Heart left ventricle (tissue), 13 donors: ENCODE results near the gene OSMR.

Experiments
- CTCF ChIP-seq, 12 donors: fragments of 200-600 bp; sonication (generic) in 4 of 12; IDR thresholded peaks; one replicate each; pipeline versions ENCODE4 v1.5.0 to v1.8.0; 2018 to 2022; ENCODE audit warnings: antibody characterized with exemption in 12 of 12, mild to moderate bottlenecking in 5 of 12
- POLR2A ChIP-seq, 2 donors: fragments of 450-650 bp; IDR thresholded peaks; one replicate each; pipeline ENCODE4 v1.6.1; 2017; ENCODE audit warnings: antibody characterized with exemption in 2 of 2, mild to moderate bottlenecking in 2 of 2, moderate library complexity in 2 of 2
- donor health status: ischemic (EF 13 %, LVEDD 7.1; RV severe dilation, severe dysfunction).
- donor health status: DM: no; HTN: yes; CAD: no.
- donor health status: DM: no; HTN: no; CAD: no.
- donor health status: ischemic (EF 25% LVEDD 6.9; RV normal size, moderate dysfunction).
- donor health status: ischemic (EF 25% LVEDD 5.7; RV mildly dilated, moderate dysfunction).
- donor health status: ischemic (EF 35%, LVEDD 5.7; RV mildly dilated, moderate dysfunction).
- donor health status: nonischemic (EF 11% LVEDD 7.7; RV severe dilation, severe dysfunction).
- donor health status: DM: yes; HTN: yes; CAD: no.
- donor health status: PGD.
- donor health status: ischemic (EF 29% LVEDD 5.4; RV normal size, mild dysfunction).
- donor health status: nonischemic (EF 23%, LVEDD 6.1; RV moderate dilation, normal function).

DNA sequence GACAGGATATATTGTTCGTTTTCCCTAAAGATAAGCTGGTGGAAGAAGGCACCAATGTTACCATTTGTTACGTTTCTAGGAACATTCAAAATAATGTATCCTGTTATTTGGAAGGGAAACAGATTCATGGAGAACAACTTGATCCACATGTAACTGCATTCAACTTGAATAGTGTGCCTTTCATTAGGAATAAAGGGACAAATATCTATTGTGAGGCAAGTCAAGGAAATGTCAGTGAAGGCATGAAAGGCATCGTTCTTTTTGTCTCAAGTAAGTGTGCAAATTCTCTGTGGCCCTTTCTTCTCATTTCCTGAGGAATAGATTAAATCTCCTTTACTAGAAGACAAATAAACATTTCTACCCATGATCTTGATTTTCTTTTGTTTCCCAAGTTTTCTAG is 38.0 kb downstream of the OSMR start:
- no peak for TF ChIP-seq CTCF (IDR thresholded peaks at IDR 0.05)
- TF ChIP-seq POLR2A (IDR thresholded peaks at IDR 0.05): no peak
